HepG2 (cell line): ENCODE measurements around the gene EIF3L. TPM values are rescaled to one million over a fixed set of nuclear protein-coding genes. Genes with fewer than 3 reads are reported as not detected.
A peak's percentile ranks its signal among the peaks of the same experiment; 100 is the strongest.

Source experiments
- KLF6 ChIP-seq: IDR thresholded peaks from 2 replicates; pipeline ENCODE4 v1.8.0; 2016; ENCODE audit warnings: missing biosample characterization, missing genetic modification reagents
- NCOA2 ChIP-seq: sonication (generic); formaldehyde crosslinking; IDR thresholded peaks from 2 replicates; pipeline ENCODE4 v1.8.0; 2022; ENCODE audit warnings: inconsistent platforms
- NFRKB ChIP-seq: fragments of 450-650 bp; IDR thresholded peaks from 2 replicates; pipeline ENCODE4 v1.6.1; 2017
- PATZ1 ChIP-seq: sonication (generic); formaldehyde crosslinking; IDR thresholded peaks from 2 replicates; pipeline ENCODE4 v1.4.0; 2020; ENCODE audit warnings: missing genetic modification reagents
- PHF21A ChIP-seq: sonication (generic); formaldehyde crosslinking; IDR thresholded peaks from 2 replicates; pipeline ENCODE4 v1.5.0; 2020; ENCODE audit warnings: mild to moderate bottlenecking, missing genetic modification reagents
- SOX13 ChIP-seq, 3 experiments: fragments of 450-650 bp in 1 of 3; sonication (generic) in 1 of 3; formaldehyde crosslinking in 1 of 3; IDR thresholded peaks in 2 of 3; conservative IDR thresholded peaks in 1 of 3; 2 replicates each; pipeline versions ENCODE4 v1.5.0 to v1.6.1; 2016 to 2020; ENCODE audit warnings: antibody characterized with exemption in 1 of 3, mild to moderate bottlenecking in 1 of 3, missing compliant biosample characterization in 1 of 3, missing genetic modification reagents in 1 of 3, moderate library complexity in 1 of 3
- SOX6 ChIP-seq, 2 experiments: fragments of 450-650 bp in 1 of 2; sonication (generic) in 1 of 2; formaldehyde crosslinking in 1 of 2; IDR thresholded peaks; 2 replicates each; pipeline versions ENCODE4 v1.4.0 to v1.6.1; 2017 to 2020; ENCODE audit warnings: antibody characterized with exemption in 1 of 2, mild to moderate bottlenecking in 1 of 2, missing genetic modification reagents in 1 of 2
- TEAD3 ChIP-seq: optimal IDR thresholded peaks from 2 replicates; pipeline ENCODE3; 2016; ENCODE audit warnings: borderline replicate concordance
- TGIF2 ChIP-seq: IDR thresholded peaks from 2 replicates; pipeline ENCODE4 v1.6.1; 2016; ENCODE audit warnings: control low read depth, missing compliant biosample characterization
- TP53 ChIP-seq: sonication (generic); formaldehyde crosslinking; conservative IDR thresholded peaks from 2 replicates; pipeline ENCODE4 v1.4.0; 2020; ENCODE audit warnings: missing genetic modification reagents
- ZFY ChIP-seq: sonication (generic); formaldehyde crosslinking; IDR thresholded peaks from 2 replicates; pipeline ENCODE4 v1.4.0; 2020; ENCODE audit warnings: missing genetic modification reagents
- ZGPAT ChIP-seq: IDR thresholded peaks from 2 replicates; pipeline ENCODE4 v1.6.1; 2016; ENCODE audit warnings: mild to moderate bottlenecking
- ZNF776 ChIP-seq: sonication (generic); formaldehyde crosslinking; IDR thresholded peaks from 2 replicates; pipeline ENCODE4 v1.4.0; 2020; ENCODE audit warnings: mild to moderate bottlenecking, missing genetic modification reagents
- polyA plus RNA-seq, 8 experiments: library from polyadenylated mRNA; depleted of rRNA in 3 of 8; stranded (reverse) in 7 of 8; unstranded in 1 of 8; fragments of >200 nt; fragmentation: Illumina TruSeq in 4 of 8; extraction: Trizol in 4 of 8; gene quantifications; 2 replicates each; pipeline versions ENCODE4 v1.2.1 to v1.2.3, GENCODE V29; 2011 to 2016; ENCODE audit warnings: low read depth in 4 of 8, missing spikeins in 1 of 8, mixed read lengths in 1 of 8; ENCODE audit not compliant: insufficient read depth in 1 of 8
- total RNA-seq, 5 experiments: library from RNA; depleted of rRNA; stranded (reverse); fragments of >200 nt; fragmentation: Illumina TruSeq; extraction: Trizol; gene quantifications; 2 replicates each; pipeline ENCODE4 v1.2.3, GENCODE V29; 2016; ENCODE audit warnings: low read depth in 1 of 5
- TF ChIP-seq, protein P1 (sequence below): sonication (generic); formaldehyde crosslinking; IDR thresholded peaks from 2 replicates; pipeline ENCODE4 v1.4.0; 2020; ENCODE audit warnings: missing genetic modification reagents
- TF ChIP-seq, protein P2 (sequence below): IDR thresholded peaks from 2 replicates; pipeline ENCODE4 v1.4.0; 2020; ENCODE audit warnings: mild to moderate bottlenecking, missing genetic modification reagents

EIF3L gene
- total and polyA plus RNA-seq, 2 of the 13 experiments (the other 11 are each of a cell fraction or from before 2014, with no cell fraction given) = 514 to 793 TPM

GRCh38 chr22:37898441-37899181, 49.4 kb downstream of the EIF3L start (continued):
- TF ChIP-seq, protein P1, sequence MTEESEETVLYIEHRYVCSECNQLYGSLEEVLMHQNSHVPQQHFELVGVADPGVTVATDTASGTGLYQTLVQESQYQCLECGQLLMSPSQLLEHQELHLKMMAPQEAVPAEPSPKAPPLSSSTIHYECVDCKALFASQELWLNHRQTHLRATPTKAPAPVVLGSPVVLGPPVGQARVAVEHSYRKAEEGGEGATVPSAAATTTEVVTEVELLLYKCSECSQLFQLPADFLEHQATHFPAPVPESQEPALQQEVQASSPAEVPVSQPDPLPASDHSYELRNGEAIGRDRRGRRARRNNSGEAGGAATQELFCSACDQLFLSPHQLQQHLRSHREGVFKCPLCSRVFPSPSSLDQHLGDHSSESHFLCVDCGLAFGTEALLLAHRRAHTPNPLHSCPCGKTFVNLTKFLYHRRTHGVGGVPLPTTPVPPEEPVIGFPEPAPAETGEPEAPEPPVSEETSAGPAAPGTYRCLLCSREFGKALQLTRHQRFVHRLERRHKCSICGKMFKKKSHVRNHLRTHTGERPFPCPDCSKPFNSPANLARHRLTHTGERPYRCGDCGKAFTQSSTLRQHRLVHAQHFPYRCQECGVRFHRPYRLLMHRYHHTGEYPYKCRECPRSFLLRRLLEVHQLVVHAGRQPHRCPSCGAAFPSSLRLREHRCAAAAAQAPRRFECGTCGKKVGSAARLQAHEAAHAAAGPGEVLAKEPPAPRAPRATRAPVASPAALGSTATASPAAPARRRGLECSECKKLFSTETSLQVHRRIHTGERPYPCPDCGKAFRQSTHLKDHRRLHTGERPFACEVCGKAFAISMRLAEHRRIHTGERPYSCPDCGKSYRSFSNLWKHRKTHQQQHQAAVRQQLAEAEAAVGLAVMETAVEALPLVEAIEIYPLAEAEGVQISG = peak; percentile 19; the same call in 1 of the 2 replicates
- 0 out of 2 replicates have a peak, but pooled peaks have one; percentile 36 for TF ChIP-seq KLF6 (CRISPR knock-in tag)
- peak; percentile 79 for TF ChIP-seq TEAD3 (CRISPR knock-in tag)
- TF ChIP-seq SOX13 (IDR thresholded peaks at IDR 0.05) = no peak
- peak in 1 of 2 experiments; percentile 34; a peak in 1 of 4 replicates for TF ChIP-seq SOX13 (CRISPR knock-in tag; conservative IDR thresholded peaks at IDR 0.05 in 1 of 2, IDR thresholded peaks at IDR 0.05 in 1 of 2)
- TF ChIP-seq NCOA2 (CRISPR knock-in tag) = 0 out of 2 replicates have a peak, but pooled peaks have one; percentile 10
- TF ChIP-seq TGIF2 (CRISPR knock-in tag) = 0 out of 2 replicates have a peak, but pooled peaks have one; percentile 23
- TF ChIP-seq PHF21A = peak; percentile 73
- peak; percentile 79 for TF ChIP-seq PATZ1 (CRISPR knock-in tag)
- TF ChIP-seq NFRKB = no peak
- no peak for TF ChIP-seq ZNF776 (CRISPR knock-in tag)
- TF ChIP-seq ZFY = peak; percentile 41
- 0 out of 2 replicates have a peak, but pooled peaks have one; percentile 25 for TF ChIP-seq ZGPAT (CRISPR knock-in tag)
- TF ChIP-seq TP53 (CRISPR knock-in tag) = peak; percentile 98
- TF ChIP-seq SOX6 (IDR thresholded peaks at IDR 0.05) = no peak
- TF ChIP-seq SOX6 (CRISPR knock-in tag; IDR thresholded peaks at IDR 0.05) = peak; percentile 12; the same call in 1 of the 2 replicates
- TF ChIP-seq, protein P2, sequence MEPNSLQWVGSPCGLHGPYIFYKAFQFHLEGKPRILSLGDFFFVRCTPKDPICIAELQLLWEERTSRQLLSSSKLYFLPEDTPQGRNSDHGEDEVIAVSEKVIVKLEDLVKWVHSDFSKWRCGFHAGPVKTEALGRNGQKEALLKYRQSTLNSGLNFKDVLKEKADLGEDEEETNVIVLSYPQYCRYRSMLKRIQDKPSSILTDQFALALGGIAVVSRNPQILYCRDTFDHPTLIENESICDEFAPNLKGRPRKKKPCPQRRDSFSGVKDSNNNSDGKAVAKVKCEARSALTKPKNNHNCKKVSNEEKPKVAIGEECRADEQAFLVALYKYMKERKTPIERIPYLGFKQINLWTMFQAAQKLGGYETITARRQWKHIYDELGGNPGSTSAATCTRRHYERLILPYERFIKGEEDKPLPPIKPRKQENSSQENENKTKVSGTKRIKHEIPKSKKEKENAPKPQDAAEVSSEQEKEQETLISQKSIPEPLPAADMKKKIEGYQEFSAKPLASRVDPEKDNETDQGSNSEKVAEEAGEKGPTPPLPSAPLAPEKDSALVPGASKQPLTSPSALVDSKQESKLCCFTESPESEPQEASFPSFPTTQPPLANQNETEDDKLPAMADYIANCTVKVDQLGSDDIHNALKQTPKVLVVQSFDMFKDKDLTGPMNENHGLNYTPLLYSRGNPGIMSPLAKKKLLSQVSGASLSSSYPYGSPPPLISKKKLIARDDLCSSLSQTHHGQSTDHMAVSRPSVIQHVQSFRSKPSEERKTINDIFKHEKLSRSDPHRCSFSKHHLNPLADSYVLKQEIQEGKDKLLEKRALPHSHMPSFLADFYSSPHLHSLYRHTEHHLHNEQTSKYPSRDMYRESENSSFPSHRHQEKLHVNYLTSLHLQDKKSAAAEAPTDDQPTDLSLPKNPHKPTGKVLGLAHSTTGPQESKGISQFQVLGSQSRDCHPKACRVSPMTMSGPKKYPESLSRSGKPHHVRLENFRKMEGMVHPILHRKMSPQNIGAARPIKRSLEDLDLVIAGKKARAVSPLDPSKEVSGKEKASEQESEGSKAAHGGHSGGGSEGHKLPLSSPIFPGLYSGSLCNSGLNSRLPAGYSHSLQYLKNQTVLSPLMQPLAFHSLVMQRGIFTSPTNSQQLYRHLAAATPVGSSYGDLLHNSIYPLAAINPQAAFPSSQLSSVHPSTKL (CRISPR knock-in tag) = 0 out of 2 replicates have a peak, but pooled peaks have one; percentile 26
